K562 (cell line): Measurements from ENCODE around the gene KNDC1. TPM values are rescaled to one million over a fixed set of nuclear protein-coding genes. Genes with fewer than 3 reads are reported as not detected.

Experiments used
- BCOR ChIP-seq: fragments of 450-650 bp; IDR thresholded peaks from 2 replicates; pipeline ENCODE4 v1.6.1; 2016
- BHLHE40 ChIP-seq: IDR thresholded peaks from 2 replicates; pipeline ENCODE4 v1.6.1; 2011; ENCODE audit warnings: low read length, improper control_type of control experiment
- E2F4 ChIP-seq: sonication (generic); formaldehyde crosslinking; IDR thresholded peaks from 2 replicates; pipeline ENCODE4 v1.8.0; 2022; ENCODE audit warnings: mild to moderate bottlenecking, low read depth, missing genetic modification reagents
- EGR1 ChIP-seq: fragments of 450-650 bp; conservative IDR thresholded peaks from 2 replicates; pipeline ENCODE4 v1.6.1; 2017; ENCODE audit warnings: mild to moderate bottlenecking
- FOSL1 ChIP-seq: fragments of 200-800 bp; sonication (Bioruptor generic); conservative IDR thresholded peaks from 2 replicates; pipeline ENCODE4 v1.6.1; 2016; ENCODE audit warnings: missing genetic modification characterization, missing compliant biosample characterization
- FOXK2 ChIP-seq, 2 experiments: fragments of 450-650 bp; IDR thresholded peaks in 1 of 2; conservative IDR thresholded peaks in 1 of 2; 2 replicates each; pipeline ENCODE4 v1.6.1; 2016; ENCODE audit warnings: low read depth in 2 of 2, mild to moderate bottlenecking in 1 of 2
- GTF2A2 ChIP-seq: IDR thresholded peaks from 2 replicates; pipeline ENCODE4 v1.6.1; 2016; ENCODE audit warnings: mild to moderate bottlenecking, missing genetic modification characterization, missing compliant biosample characterization
- HDAC1 ChIP-seq, 2 experiments: fragments of 450-650 bp; IDR thresholded peaks; 2 replicates each; pipeline ENCODE4 v1.6.1; 2016 to 2017; ENCODE audit warnings: inconsistent platforms in 1 of 2, mild to moderate bottlenecking in 1 of 2, moderate library complexity in 1 of 2
- HDGF ChIP-seq: fragments of 450-650 bp; IDR thresholded peaks from 2 replicates; pipeline ENCODE4 v1.6.1; 2016
- JUND ChIP-seq, 2 experiments: IDR thresholded peaks; 2 replicates in 1 of 2; 3 replicates in 1 of 2; pipeline ENCODE4 v1.6.1; 2011; ENCODE audit warnings: borderline replicate concordance in 2 of 2, low read depth in 2 of 2, low read length in 2 of 2, improper control_type of control experiment in 1 of 2, missing biosample characterization in 1 of 2, missing genetic modification characterization in 1 of 2, missing genetic modification reagents in 1 of 2
- KDM1A ChIP-seq, 2 experiments: fragments of 450-650 bp; IDR thresholded peaks; 2 replicates each; pipeline ENCODE4 v1.6.1; 2016; ENCODE audit warnings: mild to moderate bottlenecking in 2 of 2
- KLF13 ChIP-seq: fragments of 450-650 bp; IDR thresholded peaks from 2 replicates; pipeline ENCODE4 v1.6.1; 2016; ENCODE audit warnings: missing genetic modification characterization, low read depth, mild to moderate bottlenecking, missing compliant biosample characterization, moderate library complexity, borderline replicate concordance
- MAFG ChIP-seq: fragments of 450-650 bp; conservative IDR thresholded peaks from 2 replicates; pipeline ENCODE4 v1.6.1; 2016; ENCODE audit warnings: missing genetic modification characterization, missing compliant biosample characterization
- MCM2 ChIP-seq: fragments of 450-650 bp; IDR thresholded peaks from 2 replicates; pipeline ENCODE4 v1.6.1; 2017; ENCODE audit warnings: low read depth, mild to moderate bottlenecking
- NFIC ChIP-seq: fragments of 450-650 bp; IDR thresholded peaks from 2 replicates; pipeline ENCODE4 v1.6.1; 2017; ENCODE audit warnings: mild to moderate bottlenecking, inconsistent platforms
- SIN3A ChIP-seq, 2 experiments: fragments of 150-350 bp in 1 of 2; IDR thresholded peaks; 2 replicates each; pipeline ENCODE4 v1.6.1; 2011 to 2016; ENCODE audit warnings: borderline replicate concordance in 2 of 2, low read depth in 2 of 2, low read length in 2 of 2, mild to moderate bottlenecking in 2 of 2, moderate library complexity in 2 of 2; ENCODE audit not compliant: control insufficient read depth in 1 of 2
- SRSF1 ChIP-seq: fragments of 200-400 bp; formaldehyde crosslinking; IDR thresholded peaks from 2 replicates; pipeline ENCODE4 v1.6.1; 2017; ENCODE audit warnings: mild to moderate bottlenecking, low read depth, low read length, moderate library complexity
- TEAD1 ChIP-seq, 2 experiments: fragments of 450-650 bp in 1 of 2; sonication (generic) in 1 of 2; formaldehyde crosslinking; IDR thresholded peaks; 2 replicates each; pipeline versions ENCODE4 v1.4.0 to v1.8.0; 2020 to 2022; ENCODE audit warnings: mild to moderate bottlenecking in 2 of 2, missing genetic modification reagents in 1 of 2
- TRIM24 ChIP-seq, 2 experiments: fragments of 450-650 bp; IDR thresholded peaks; 2 replicates each; pipeline ENCODE4 v1.6.1; 2016
- USF1 ChIP-seq: sonication (generic); formaldehyde crosslinking; IDR thresholded peaks from 2 replicates; pipeline ENCODE4 v1.9.0; 2022; ENCODE audit warnings: mild to moderate bottlenecking, missing genetic modification reagents
- ZBTB26 ChIP-seq: fragments of 450-650 bp; formaldehyde crosslinking; IDR thresholded peaks from 2 replicates; pipeline ENCODE4 v1.4.0; 2022; ENCODE audit warnings: missing genetic modification characterization
- ZC3H11A ChIP-seq: IDR thresholded peaks from 2 replicates; pipeline ENCODE4 v1.6.1; 2012; ENCODE audit warnings: low read depth, low read length, improper control_type of control experiment
- ZNF282 ChIP-seq: sonication (generic); formaldehyde crosslinking; IDR thresholded peaks from 2 replicates; pipeline ENCODE4 v1.8.1; 2023; ENCODE audit warnings: missing genetic modification reagents
- polyA plus RNA-seq, 8 experiments: library from polyadenylated mRNA; depleted of rRNA in 4 of 8; stranded (reverse) in 5 of 8; unstranded in 3 of 8; fragments of >200 nt; fragmentation: Nextera tagmentation in 2 of 8; fragmentation: Illumina TruSeq in 1 of 8; extraction: Ambion mirVana in 2 of 8; extraction: Trizol in 1 of 8; gene quantifications; 2 replicates each; pipeline versions ENCODE4 v1.2.1 to v1.2.3, GENCODE V29; 2011 to 2014; ENCODE audit warnings: inconsistent platforms in 1 of 8, missing spikeins in 1 of 8
- total RNA-seq, 7 experiments: library from RNA; depleted of rRNA in 6 of 7; stranded (reverse); fragments of >200 nt in 6 of 7; fragmentation: Illumina TruSeq in 2 of 7; extraction: Trizol in 2 of 7; gene quantifications; 2 replicates each; pipeline versions ENCODE4 v1.2.1 to v1.2.3, GENCODE V29; 2011 to 2021; ENCODE audit warnings: low replicate concordance in 1 of 7

The KNDC1 gene
- total and polyA plus RNA-seq, 9 of the 15 experiments (the other 6 are each of a cell fraction or from before 2014, with no cell fraction given), result 0.07 to 0.26 (median 0.11) TPM; not detected in 6

DNA sequence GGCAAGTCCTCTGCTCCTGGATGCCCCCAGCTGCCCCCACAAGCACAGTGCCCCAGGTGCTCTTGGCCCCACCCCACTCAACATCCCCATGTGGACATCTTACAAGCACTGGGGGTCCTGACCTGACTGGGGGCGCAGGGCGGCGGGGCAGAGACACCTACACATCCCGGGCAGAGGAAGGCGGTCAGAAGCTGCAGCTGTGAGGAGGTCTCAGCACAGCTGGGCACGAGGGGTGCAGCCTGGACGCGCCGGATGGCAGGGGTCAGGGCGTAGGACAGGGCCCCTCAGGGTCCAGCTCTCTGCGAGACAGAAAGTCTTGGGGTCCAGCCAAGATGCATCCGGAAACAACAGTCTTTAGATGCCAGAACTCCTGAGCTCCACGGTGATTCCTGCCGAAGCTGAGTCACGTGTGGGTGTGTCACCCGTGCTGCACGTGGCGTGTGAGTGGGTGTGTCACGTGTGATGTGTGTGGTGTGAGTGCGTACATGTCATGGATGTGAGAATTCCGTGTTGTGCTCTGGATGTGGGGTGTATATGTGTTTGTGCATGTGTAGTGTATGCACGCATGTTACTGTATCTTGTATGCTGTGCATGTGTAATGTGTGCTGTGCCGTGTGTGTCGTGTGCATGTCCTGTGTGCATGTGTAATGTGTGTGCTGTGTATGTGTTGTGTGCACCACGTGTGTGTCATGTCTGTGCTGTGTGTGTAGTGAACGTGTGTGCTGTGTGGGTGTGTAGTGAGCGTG is 82.8 kb downstream of the KNDC1 start (continued):
- TF ChIP-seq ZBTB26 (CRISPR knock-in tag) (no peak), SIN3A (IDR thresholded peaks at IDR 0.05; ENCODE audit: borderline replicate concordance in 2 of 2, control insufficient read depth in 1 of 2, low read depth in 2 of 2, low read length in 2 of 2) (peak in 1 of 2 experiments; percentile 44; a peak in 1 of 4 replicates), GTF2A2 (tag) (no peak), KDM1A (IDR thresholded peaks at IDR 0.05) (peak in 1 of 2 experiments; percentile 25; a peak in 1 of 4 replicates), BHLHE40 (peak; percentile 98), KLF13 (tag) (peak; percentile 74; the same call in 1 of the 2 replicates), FOXK2 (conservative IDR thresholded peaks at IDR 0.05 in 1 of 2, IDR thresholded peaks at IDR 0.05 in 1 of 2; ENCODE audit: low read depth in 2 of 2) (peak; percentile 10 to 33; a peak in 1 of 4 replicates), HDGF (peak; percentile 70; the same call in 1 of the 2 replicates), NFIC (0 out of 2 replicates have a peak, but pooled peaks have one; percentile 16), EGR1 (peak; percentile 81), MCM2 (no peak), MAFG (0 out of 2 replicates have a peak, but pooled peaks have one; percentile 11), ZNF282 (no peak), JUND (IDR thresholded peaks at IDR 0.05; ENCODE audit: borderline replicate concordance, low read depth, low read length) (no peak), JUND (tag; IDR thresholded peaks at IDR 0.05; ENCODE audit: borderline replicate concordance, low read depth, low read length) (peak; percentile 43; the same call in 1 of the 3 replicates), ZC3H11A (no peak), FOSL1 (peak; percentile 37; the same call in 1 of the 2 replicates), HDAC1 (IDR thresholded peaks at IDR 0.05) (peak in 1 of 2 experiments; percentile 59; a peak in 1 of 4 replicates), E2F4 (no peak), BCOR (peak; percentile 11; the same call in 1 of the 2 replicates), USF1 (CRISPR knock-in tag) (peak; percentile 92), TEAD1 (CRISPR knock-in tag; IDR thresholded peaks at IDR 0.05) (no peak), TRIM24 (IDR thresholded peaks at IDR 0.05) (0 out of 4 replicates have a peak, but pooled peaks of 1 of the 2 experiments have one; percentile 34), SRSF1 (no peak)
